Measurements from ENCODE around the gene NR2E1. TPM values are rescaled to one million over a fixed set of nuclear protein-coding genes. Genes with fewer than 3 reads are reported as not detected.

Gene NR2E1
- total RNA-seq, 1 experiment from 2014 or later = not detected

DNA sequence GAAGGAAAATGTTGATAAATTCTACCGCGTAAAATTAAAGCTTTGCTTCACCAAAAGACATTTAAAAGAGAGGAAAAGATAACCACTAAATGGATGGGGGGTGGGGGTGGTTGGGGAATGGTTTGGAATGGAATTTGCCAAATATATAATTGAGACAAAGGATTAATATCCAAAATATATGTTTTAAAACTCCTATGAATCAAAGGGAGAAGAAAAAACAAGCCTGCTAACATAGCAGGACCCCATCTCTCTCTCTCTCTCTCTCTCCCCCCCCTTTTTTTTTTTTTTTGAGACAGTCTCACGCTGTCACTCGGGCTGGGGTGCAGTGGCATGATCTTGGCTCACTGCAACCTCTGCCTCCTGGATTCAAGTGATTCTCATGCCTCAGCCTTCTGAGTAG is 13.4 kb upstream of the NR2E1 start:
- Histone ChIP-seq H3K23me2 (ENCODE audit: insufficient read length, low read depth, low read length, poor library complexity, severe bottlenecking) (no peaks in the 10 kb centered on the region), H3K27ac (ENCODE audit: insufficient read length, low read depth, low read length) (no peak overlapping the region), H3K79me1 (ENCODE audit: insufficient read depth, low read depth, low read length, poor library complexity, severe bottlenecking) (no peaks in the 10 kb centered on the region), H4K5ac (ENCODE audit: insufficient read length, low read depth, low read length) (no peak overlapping the region), H4K8ac (replicated peaks; ENCODE audit: insufficient read length, low read depth, low read length) (no peak overlapping the region), H2AK5ac (ENCODE audit: insufficient read length, low read length) (no peak overlapping the region), H2BK15ac (ENCODE audit: low read depth, low read length) (no peak overlapping the region), H3K18ac (ENCODE audit: insufficient read length, low read depth, low read length) (no peak overlapping the region), H3K4me2 (ENCODE audit: insufficient read depth, insufficient read length, low read length) (no peak overlapping the region), H3K27me3 (ENCODE audit: insufficient read depth, low read length) (peaks cover 25% of the 10 kb centered on the region; the same call in 1 of the 2 replicates), H4K91ac (ENCODE audit: insufficient read length, low read depth, low read length) (no peak overlapping the region), H2BK20ac (ENCODE audit: low read depth, low read length, poor library complexity, severe bottlenecking) (no peak overlapping the region), H3K14ac (ENCODE audit: insufficient read depth, low read length) (no peak overlapping the region), H2BK120ac (ENCODE audit: low read depth, low read length, poor library complexity, severe bottlenecking) (no peak overlapping the region), H2BK12ac (ENCODE audit: insufficient read length, low read depth, low read length) (no peak overlapping the region), H3K79me2 (ENCODE audit: insufficient read depth, low read length) (no peaks in the 10 kb centered on the region), H3K23ac (ENCODE audit: insufficient read length, low read depth, low read length) (no peak overlapping the region), H3K9ac (ENCODE audit: extremely low read depth, insufficient read length, low read length) (no peak overlapping the region), H4K20me1 (ENCODE audit: control insufficient read depth, insufficient read depth, insufficient read length) (no peaks in the 10 kb centered on the region), H3K4me1 (ENCODE audit: insufficient read depth, low read length) (no peaks in the 10 kb centered on the region), H3K9me3 (ENCODE audit: control insufficient read depth, low read depth, low read length) (no peaks in the 10 kb centered on the region), H3K56ac (ENCODE audit: insufficient read length, low read depth, low read length) (no peak overlapping the region), H2AFZ (ENCODE audit: low read length) (no peak overlapping the region), H3T11ph (ENCODE audit: low read length) (no peak overlapping the region), H3K4ac (ENCODE audit: low read depth, low read length) (no peak overlapping the region), H2BK5ac (ENCODE audit: insufficient read length, low read length) (no peak overlapping the region)
- H3K27me3 Mint-ChIP-seq (ENCODE audit: low read depth) = peaks cover 99% of the 10 kb centered on the region
- TF ChIP-seq, protein P1, sequence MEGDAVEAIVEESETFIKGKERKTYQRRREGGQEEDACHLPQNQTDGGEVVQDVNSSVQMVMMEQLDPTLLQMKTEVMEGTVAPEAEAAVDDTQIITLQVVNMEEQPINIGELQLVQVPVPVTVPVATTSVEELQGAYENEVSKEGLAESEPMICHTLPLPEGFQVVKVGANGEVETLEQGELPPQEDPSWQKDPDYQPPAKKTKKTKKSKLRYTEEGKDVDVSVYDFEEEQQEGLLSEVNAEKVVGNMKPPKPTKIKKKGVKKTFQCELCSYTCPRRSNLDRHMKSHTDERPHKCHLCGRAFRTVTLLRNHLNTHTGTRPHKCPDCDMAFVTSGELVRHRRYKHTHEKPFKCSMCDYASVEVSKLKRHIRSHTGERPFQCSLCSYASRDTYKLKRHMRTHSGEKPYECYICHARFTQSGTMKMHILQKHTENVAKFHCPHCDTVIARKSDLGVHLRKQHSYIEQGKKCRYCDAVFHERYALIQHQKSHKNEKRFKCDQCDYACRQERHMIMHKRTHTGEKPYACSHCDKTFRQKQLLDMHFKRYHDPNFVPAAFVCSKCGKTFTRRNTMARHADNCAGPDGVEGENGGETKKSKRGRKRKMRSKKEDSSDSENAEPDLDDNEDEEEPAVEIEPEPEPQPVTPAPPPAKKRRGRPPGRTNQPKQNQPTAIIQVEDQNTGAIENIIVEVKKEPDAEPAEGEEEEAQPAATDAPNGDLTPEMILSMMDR (conservative IDR thresholded peaks at IDR 0.05) = no peak
- no CpG with 5 or more reads among the region's 4 CpGs for WGBS (ENCODE audit: extremely low coverage, insufficient read length, low lambda C conversion rate)
- H3K9me3 Mint-ChIP-seq = peaks cover 13% of the 10 kb centered on the region in 2 experiments
- no peak for DNase-seq
- no peak overlapping the region for H3K4me3 Mint-ChIP-seq
- H3K27ac Mint-ChIP-seq = no peak overlapping the region
- peaks cover 0 to 5% (median 0%) of the 10 kb centered on the region in 3 experiments; a peak in 2 of 7 replicates for H3K36me3 Mint-ChIP-seq (ENCODE audit: insufficient read depth in 1 of 3, low read depth in 3 of 3)
- H3K4me1 Mint-ChIP-seq = peaks cover 13% of the 10 kb centered on the region in 2 experiments
